ENCODE data around the gene ANKRD55. TPM values are rescaled to one million over a fixed set of nuclear protein-coding genes. Genes with fewer than 3 reads are reported as not detected.

Gene ANKRD55
- total and polyA plus RNA-seq, 9 of the 15 experiments (the other 6 are each of a cell fraction or from before 2014, with no cell fraction given), result 3.4 to 10.6 (median 6.5) TPM

DNA sequence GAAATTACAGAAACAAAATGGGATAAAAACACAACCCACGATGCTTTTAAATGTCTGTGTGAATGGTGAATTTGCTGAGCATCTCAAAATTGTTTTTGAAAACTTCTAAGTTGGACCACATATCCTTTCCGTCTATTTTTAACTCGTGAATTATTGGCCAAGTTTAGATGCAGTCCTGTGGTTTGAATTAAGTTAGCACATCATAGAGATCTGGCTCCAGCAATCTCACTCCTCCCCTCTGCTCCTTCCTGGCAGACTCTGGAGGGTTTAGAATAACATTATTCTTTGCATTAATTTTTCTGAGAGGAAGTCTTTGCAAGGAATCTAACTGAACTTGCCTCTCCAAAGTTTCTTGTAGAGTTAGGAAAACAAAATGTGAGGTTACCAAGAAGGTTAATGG is 14.5 kb upstream of the ANKRD55 start (continued):
- TF ChIP-seq DACH1 (IDR thresholded peaks at IDR 0.05; ENCODE audit: partially characterized antibody), result no peak
- TF ChIP-seq, protein P1, sequence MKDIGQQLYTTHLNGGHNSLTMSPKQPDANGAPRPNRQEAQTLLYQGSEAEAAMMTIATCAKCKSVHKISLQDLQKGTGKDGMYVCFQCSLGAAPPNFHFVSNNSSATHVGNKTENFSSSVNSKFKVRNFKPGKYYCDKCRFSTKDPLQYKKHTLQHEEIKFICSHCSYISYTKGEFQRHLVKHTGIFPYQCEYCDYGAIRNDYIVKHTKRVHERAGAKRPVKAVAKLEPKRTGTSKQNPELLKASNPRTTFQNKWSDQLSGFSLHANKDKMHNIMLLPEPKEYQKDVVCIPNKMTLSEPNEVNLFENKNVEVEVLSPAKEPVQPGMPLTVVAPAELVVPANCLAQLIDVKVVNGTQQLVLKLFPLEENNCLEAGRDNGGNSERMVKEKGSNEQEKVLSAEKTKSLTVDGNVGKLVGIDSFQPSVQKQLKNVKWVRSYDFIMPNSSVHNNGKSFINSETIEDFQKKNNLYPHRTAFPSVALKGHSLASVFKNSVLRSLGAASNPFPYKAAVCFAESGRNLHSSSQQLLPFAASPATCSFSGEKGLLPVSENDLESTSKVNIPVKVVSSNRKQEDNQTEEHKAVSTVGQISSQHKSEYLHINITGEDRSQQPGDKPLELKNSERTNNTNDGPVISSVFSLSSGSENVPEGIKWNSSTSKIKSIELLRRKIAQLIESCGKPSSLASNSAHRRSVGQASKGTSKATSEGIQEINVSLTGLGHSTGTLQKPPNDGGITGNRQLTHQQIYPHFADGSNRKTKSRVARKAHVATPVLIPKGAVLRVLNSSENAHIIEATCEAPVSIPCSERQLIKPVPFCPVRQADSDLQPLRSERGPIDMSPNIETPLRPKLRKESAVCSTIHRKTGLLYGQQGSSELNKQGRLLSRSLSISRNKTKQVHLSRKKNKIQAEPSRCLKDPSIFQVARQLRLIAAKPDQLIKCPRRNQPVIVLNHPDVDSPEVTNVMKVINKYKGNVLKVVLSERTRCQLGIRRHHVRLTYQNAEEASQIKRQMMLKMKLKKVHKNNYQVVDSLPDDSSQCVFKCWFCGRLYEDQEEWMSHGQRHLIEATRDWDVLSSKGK (CRISPR knock-in tag; IDR thresholded peaks at IDR 0.05), result no peak
- TF ChIP-seq SRSF3 (IDR thresholded peaks at IDR 0.05; ENCODE audit: insufficient read depth, low read length), result no peak

DNA sequence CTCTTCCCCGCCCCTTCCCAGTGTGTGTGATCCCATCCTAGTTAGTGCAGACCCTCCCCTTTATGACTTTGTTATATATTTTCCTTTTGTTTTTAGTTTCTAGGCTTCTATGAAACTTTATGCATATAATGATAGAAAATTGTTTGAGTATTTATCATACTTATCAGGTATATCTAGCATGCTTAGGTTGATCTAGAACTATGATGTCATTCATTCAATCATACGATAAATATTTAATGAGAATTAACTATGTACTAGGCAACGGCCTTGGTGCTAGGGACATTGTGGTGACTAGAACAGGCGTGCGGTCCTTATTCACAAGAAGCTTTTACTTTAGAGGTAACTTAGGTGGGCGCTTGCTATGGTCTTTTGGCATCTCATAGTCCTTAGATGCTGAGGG is 13.6 kb upstream of the ANKRD55 start:
- Histone ChIP-seq H3K9me1 (ENCODE audit: control insufficient read depth, insufficient read depth, low read length) (no peaks in the 10 kb centered on the region), H3K27ac (ENCODE audit: extremely low read depth, low read depth, low read length) (no peak overlapping the region), H3K9me3 (replicated peaks; ENCODE audit: control insufficient read depth, insufficient read depth, low read depth, low read length) (peaks cover 6% of the 10 kb centered on the region), H3K36me3 (ENCODE audit: control insufficient read depth, insufficient read depth, low read length) (no peaks in the 10 kb centered on the region), H3K9ac (ENCODE audit: insufficient read depth in 1 of 2, low read depth in 2 of 2, low read length in 2 of 2) (no peak overlapping the region), H3K79me2 (ENCODE audit: control insufficient read depth, insufficient read depth, low read length) (no peaks in the 10 kb centered on the region), H3K4me1 (replicated peaks in 1 of 2; ENCODE audit: control insufficient read depth in 2 of 2, insufficient read depth in 2 of 2, low read length in 2 of 2) (peaks cover 0 to 23% of the 10 kb centered on the region in 2 experiments; a peak in 4 of 5 replicates), H3K4me3 (no peak overlapping the region), H4K20me1 (replicated peaks; ENCODE audit: control insufficient read depth, insufficient read depth, low read length) (no peaks in the 10 kb centered on the region), H2AFZ (ENCODE audit: low read depth, low read length) (no peak overlapping the region), H3K27me3 (ENCODE audit: control insufficient read depth in 2 of 2, insufficient read depth in 2 of 2, low read length in 2 of 2) (no peaks in the 10 kb centered on the region), H3K4me2 (ENCODE audit: insufficient read depth, low read length) (no peak overlapping the region)
- ChIA-PET POLR2A (no interaction called here), CTCF (ENCODE audit: low intra/inter-chr PET ratio) (no interaction called here)
- WGBS (ENCODE audit: insufficient coverage, low coverage, missing lambda C conversion rate), result 72% methylated on average over 6 of the region's 6 CpGs
- no TSS peak for BruUV-seq (replicated peaks)
- no peak for TF ChIP-seq SMARCA4 (IDR thresholded peaks at IDR 0.05)
- TF ChIP-seq FIP1L1 (IDR thresholded peaks at IDR 0.05; ENCODE audit: low read depth, low read length, poor library complexity, severe bottlenecking), result no peak
- TF ChIP-seq, protein P2, sequence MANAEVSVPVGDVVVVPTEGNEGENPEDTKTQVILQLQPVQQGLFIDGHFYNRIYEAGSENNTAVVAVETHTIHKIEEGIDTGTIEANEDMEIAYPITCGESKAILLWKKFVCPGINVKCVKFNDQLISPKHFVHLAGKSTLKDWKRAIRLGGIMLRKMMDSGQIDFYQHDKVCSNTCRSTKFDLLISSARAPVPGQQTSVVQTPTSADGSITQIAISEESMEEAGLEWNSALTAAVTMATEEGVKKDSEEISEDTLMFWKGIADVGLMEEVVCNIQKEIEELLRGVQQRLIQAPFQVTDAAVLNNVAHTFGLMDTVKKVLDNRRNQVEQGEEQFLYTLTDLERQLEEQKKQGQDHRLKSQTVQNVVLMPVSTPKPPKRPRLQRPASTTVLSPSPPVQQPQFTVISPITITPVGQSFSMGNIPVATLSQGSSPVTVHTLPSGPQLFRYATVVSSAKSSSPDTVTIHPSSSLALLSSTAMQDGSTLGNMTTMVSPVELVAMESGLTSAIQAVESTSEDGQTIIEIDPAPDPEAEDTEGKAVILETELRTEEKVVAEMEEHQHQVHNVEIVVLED (CRISPR knock-in tag; IDR thresholded peaks at IDR 0.05), result no peak
- no peak for TF ChIP-seq HNRNPLL (IDR thresholded peaks at IDR 0.05; ENCODE audit: low read depth, low read length, poor library complexity, severe bottlenecking)
- no peak for TF ChIP-seq ZNF695 (CRISPR knock-in tag; IDR thresholded peaks at IDR 0.05)
- no peak for TF ChIP-seq GTF2A2 (tag; IDR thresholded peaks at IDR 0.05)
- TF ChIP-seq ZNF583 (CRISPR knock-in tag; IDR thresholded peaks at IDR 0.05), result no peak
- no peak for TF ChIP-seq FOXM1 (IDR thresholded peaks at IDR 0.05; ENCODE audit: low read depth)
- TF ChIP-seq FOXM1 (CRISPR knock-in tag; IDR thresholded peaks at IDR 0.05; ENCODE audit: low read depth), result no peak
- DNase-seq (ENCODE audit: extremely low read depth in 1 of 4, low spot score in 3 of 4), result no peak
- ATAC-seq, result no peak
- in situ Hi-C loops (cut with MboI), result no loop called here
- no peak for FAIRE-seq
- intact Hi-C loops (cut with micrococcal nuclease), result no loop called here

Measured in K562 (cell line).